DND-41 (cell line): ENCODE results near the gene FRZB.

Source experiments
- CTCF ChIP-seq: IDR thresholded peaks from 2 replicates; pipeline ENCODE4 v1.5.1; 2012; ENCODE audit warnings: borderline replicate concordance, low read length, moderate library complexity, mild to moderate bottlenecking; ENCODE audit not compliant: poor library complexity, severe bottlenecking; ENCODE audit errors: extremely low read depth
- EZH2 ChIP-seq: IDR thresholded peaks from 3 replicates; pipeline ENCODE4 v1.6.1; 2012; ENCODE audit warnings: borderline replicate concordance, low read depth, mild to moderate bottlenecking, moderate library complexity, low read length, inconsistent platforms; ENCODE audit not compliant: severe bottlenecking

GRCh38 chr2:182810087-182810486 lies 56.4 kb downstream of the FRZB start:
- TF ChIP-seq CTCF (no peak), EZH2 (no peak)
